IPS DF 4.7 (cell line): ENCODE data around the gene SIAH2.

Experiments
- DNase-seq: peaks from one replicate; pipeline ENCODE4 v3.0.0-alpha.2; 2013; ENCODE audit warnings: low spot score; ENCODE audit errors: extremely low read depth

Gene SIAH2

GRCh38 chr3:150749255-150749654 is 13.7 kb downstream of the SIAH2 start:
- no peak for DNase-seq

GRCh38 chr3:150748684-150749047 is 14.3 kb downstream of the SIAH2 start:
- no peak for DNase-seq

- no peak for DNase-seq
These were observed 14.9 kb downstream of the SIAH2 start for GRCh38 chr3:150747886-150748683.

GRCh38 chr3:150746791-150747590 is 16.0 kb downstream of the SIAH2 start:
- DNase-seq = no peak

GRCh38 chr3:150745832-150746231 is 17.1 kb downstream of the SIAH2 start:
- no peak for DNase-seq

GRCh38 chr3:150744919-150745211 is 18.1 kb downstream of the SIAH2 start:
- DNase-seq = no peak

GRCh38 chr3:150744041-150744918 is 18.7 kb downstream of the SIAH2 start:
- DNase-seq = no peak

- DNase-seq = no peak
These were observed 19.5 kb downstream of the SIAH2 start for GRCh38 chr3:150743508-150743907.

- no peak for DNase-seq
These were observed 20.3 kb downstream of the SIAH2 start for GRCh38 chr3:150742679-150743078.

- DNase-seq = no peak
These were observed 20.8 kb downstream of the SIAH2 start for GRCh38 chr3:150742141-150742523.

- no peak for DNase-seq
These were observed 21.4 kb downstream of the SIAH2 start for GRCh38 chr3:150741497-150742140.

GRCh38 chr3:150740733-150741496 is 22.1 kb downstream of the SIAH2 start:
- DNase-seq = no peak

GRCh38 chr3:150739877-150740645 is 22.9 kb downstream of the SIAH2 start:
- DNase-seq = no peak

- no peak for DNase-seq
These were observed 23.6 kb downstream of the SIAH2 start for GRCh38 chr3:150739200-150739863.

- DNase-seq = no peak
These were observed 24.3 kb downstream of the SIAH2 start for GRCh38 chr3:150738688-150739087.

- no peak for DNase-seq
These were observed 24.9 kb downstream of the SIAH2 start for GRCh38 chr3:150737874-150738679.

GRCh38 chr3:150736903-150737832 is 25.8 kb downstream of the SIAH2 start:
- no peak for DNase-seq
